Activated CD8-positive, alpha-beta T cell treated with anti-CD3 and anti-CD28 coated beads for 36 hours (primary cell): ENCODE data around the gene BMERB1. TPM values are rescaled to one million over a fixed set of nuclear protein-coding genes. Genes with fewer than 3 reads are reported as not detected.

Source experiments
- ATAC-seq: fragments of 200-7000 bp; cut with Tn5 transposase; one replicate; pipeline ENCODE4 v1.10.0; 2021; ENCODE audit warnings: mild to moderate bottlenecking, moderate library complexity
- CTCF ChIA-PET: fragments of 350-600 bp; sonication (Branson Sonifier 250); formaldehyde crosslinking; loops from one replicate; lab custom pipeline; 2021; ENCODE audit warnings: antibody characterized with exemption; lab: Charles Lee
- POLR2A ChIA-PET: fragments of 350-600 bp; sonication (Branson Sonifier 250); formaldehyde crosslinking; loops from one replicate; lab custom pipeline; 2021; ENCODE audit warnings: antibody characterized with exemption; lab: Charles Lee
- DNase-seq: peaks from one replicate; pipeline ENCODE4 v3.0.0-alpha.2; 2020
- H3K27ac Mint-ChIP-seq: one replicate; pipeline ENCODE4 v1.8.0; 2021; ENCODE audit warnings: mild to moderate bottlenecking, mixed read lengths
- H3K27me3 Mint-ChIP-seq: one replicate; pipeline ENCODE4 v1.8.0; 2021; ENCODE audit warnings: mixed read lengths
- H3K36me3 Mint-ChIP-seq: one replicate; pipeline ENCODE4 v1.8.0; 2021; ENCODE audit warnings: low read depth, mixed read lengths
- H3K4me1 Mint-ChIP-seq: one replicate; pipeline ENCODE4 v1.8.0; 2021; ENCODE audit warnings: low read depth, mixed read lengths
- H3K4me3 Mint-ChIP-seq: one replicate; pipeline ENCODE4 v1.8.0; 2021; ENCODE audit warnings: mild to moderate bottlenecking, moderate library complexity, mixed read lengths
- H3K9me3 Mint-ChIP-seq: one replicate; pipeline ENCODE4 v1.8.0; 2021; ENCODE audit warnings: mixed read lengths
- CTCF ChIP-seq: fragments of 200-600 bp; IDR thresholded peaks from one replicate; pipeline ENCODE4 v1.8.0; 2022; ENCODE audit warnings: antibody characterized with exemption, mild to moderate bottlenecking
- intact Hi-C: fragments of 100-400 bp; cut with micrococcal nuclease; formaldehyde crosslinking; loops from one replicate; pipeline ENCODE4 v1.10.0; 2022
- total RNA-seq, 2 experiments: library from RNA; stranded (reverse); gene quantifications; one replicate each; pipeline ENCODE4 v1.2.3, GENCODE V29; 2021

BMERB1 gene
- total RNA-seq, 2 experiments from 2014 or later, result 14.0 to 14.1 TPM

GRCh38 chr16:15509051-15509592 lies 74.7 kb downstream of the BMERB1 start:
- intact Hi-C loops, result no loop called here
- no peak for TF ChIP-seq CTCF
- peak; percentile 15 for DNase-seq
- ChIA-PET POLR2A (interaction anchor here (1.0 kb wide), 1 partner anchor 32 kb away, joined by 3 read pairs; no protein-coding TSS in a partner anchor), CTCF (interaction anchor here (1.0 to 1.2 kb wide), 2 partner anchors 81 to 82 kb away, joined by 3 read pairs; no protein-coding TSS in a partner anchor)
- peak; percentile 85 for ATAC-seq
- no peaks in the 10 kb centered on the region for H3K9me3 Mint-ChIP-seq
- H3K4me1 Mint-ChIP-seq, result peaks cover 12% of the 10 kb centered on the region
- H3K27ac Mint-ChIP-seq, result peak overlapping the region; percentile 61
- peaks cover 4% of the 10 kb centered on the region for H3K27me3 Mint-ChIP-seq
- no peaks in the 10 kb centered on the region for H3K36me3 Mint-ChIP-seq
- H3K4me3 Mint-ChIP-seq, result no peak overlapping the region

GRCh38 chr16:15509593-15510535 lies 75.5 kb downstream of the BMERB1 start:
- no peak for TF ChIP-seq CTCF
- H3K4me3 Mint-ChIP-seq, result no peak overlapping the region
- intact Hi-C loops, result no loop called here
- peak overlapping the region; percentile 60 for H3K27ac Mint-ChIP-seq
- H3K4me1 Mint-ChIP-seq, result peaks cover 12% of the 10 kb centered on the region
- CTCF ChIA-PET, result interaction anchor here (1.0 kb wide), 1 partner anchor 82 kb away, joined by 3 read pairs; no protein-coding TSS in a partner anchor
- POLR2A ChIA-PET, result interaction anchor here (0.6 kb wide), 1 partner anchor 61 kb away, joined by 3 read pairs; no protein-coding TSS in a partner anchor
- DNase-seq, result peak; percentile 42
- no peaks in the 10 kb centered on the region for H3K36me3 Mint-ChIP-seq
- peaks cover 3% of the 10 kb centered on the region for H3K27me3 Mint-ChIP-seq
- H3K9me3 Mint-ChIP-seq, result no peaks in the 10 kb centered on the region
- peak; percentile 75 for ATAC-seq

- Mint-ChIP-seq H3K36me3 (no peaks in the 10 kb centered on the region), H3K9me3 (no peaks in the 10 kb centered on the region), H3K4me1 (peaks cover 12% of the 10 kb centered on the region), H3K4me3 (no peak overlapping the region), H3K27me3 (peaks cover 2% of the 10 kb centered on the region), H3K27ac (no peak overlapping the region)
- ATAC-seq (no peak), DNase-seq (no peak)
- intact Hi-C loops, result no loop called here
- ChIA-PET CTCF (no interaction called here), POLR2A (no interaction called here)
- TF ChIP-seq CTCF, result no peak
These were observed 76.6 kb downstream of the BMERB1 start for GRCh38 chr16:15510992-15511391.

- no peaks in the 10 kb centered on the region for H3K36me3 Mint-ChIP-seq
- intact Hi-C loops, result no loop called here
These were observed 77.5 kb downstream of the BMERB1 start for GRCh38 chr16:15511759-15512487.

More at GRCh38 chr16:15511759-15512487, 77.5 kb downstream of the BMERB1 start:
- peaks cover 12% of the 10 kb centered on the region for H3K4me1 Mint-ChIP-seq
- no peak overlapping the region for H3K27ac Mint-ChIP-seq
- ChIA-PET POLR2A (no interaction called here), CTCF (no interaction called here)
- ATAC-seq (no peak), DNase-seq (no peak)
- no peak for TF ChIP-seq CTCF
- peaks cover 2% of the 10 kb centered on the region for H3K27me3 Mint-ChIP-seq
- H3K9me3 Mint-ChIP-seq, result no peaks in the 10 kb centered on the region
- no peak overlapping the region for H3K4me3 Mint-ChIP-seq
